ENCODE data around the gene GPATCH4. TPM values are rescaled to one million over a fixed set of nuclear protein-coding genes. Genes with fewer than 3 reads are reported as not detected.

Gene GPATCH4
- total RNA-seq, 1 experiment from 2014 or later, result 37.3 TPM

DNA sequence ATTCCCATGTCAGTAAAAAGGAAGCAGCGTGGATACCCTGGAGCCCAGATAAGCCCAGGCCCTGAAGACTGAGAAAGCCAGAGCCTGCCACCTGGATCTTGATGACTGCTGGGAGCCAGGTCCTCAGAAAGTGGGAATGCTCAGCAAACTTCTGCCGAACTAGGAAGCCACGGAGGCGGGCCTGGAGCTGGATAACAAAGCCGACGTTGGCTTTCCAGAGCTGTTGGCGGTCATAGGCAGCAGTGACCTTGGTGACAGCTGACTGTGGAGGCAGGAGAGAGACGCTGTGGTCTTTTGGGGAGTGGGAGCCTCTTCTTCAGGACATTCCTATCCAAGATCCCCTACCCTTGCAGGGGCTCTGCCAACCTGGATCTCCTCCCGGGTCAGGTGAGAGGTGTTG is 53.3 kb downstream of the GPATCH4 start:
- DNase-seq (no peak), ATAC-seq (no peak)
- no peaks in the 10 kb centered on the region for H3K9me3 ChIP-seq (ENCODE audit: low read length)
- no peaks in the 10 kb centered on the region for H4K20me1 ChIP-seq (ENCODE audit: low read length)
- TF ChIP-seq EZH2phosphoT487 (IDR thresholded peaks at IDR 0.05; ENCODE audit: borderline replicate concordance, low read length) (no peak), EZH2 (IDR thresholded peaks at IDR 0.05; ENCODE audit: low read length, unreplicated experiment) (no peak)
- TF ChIP-seq, protein P1, sequence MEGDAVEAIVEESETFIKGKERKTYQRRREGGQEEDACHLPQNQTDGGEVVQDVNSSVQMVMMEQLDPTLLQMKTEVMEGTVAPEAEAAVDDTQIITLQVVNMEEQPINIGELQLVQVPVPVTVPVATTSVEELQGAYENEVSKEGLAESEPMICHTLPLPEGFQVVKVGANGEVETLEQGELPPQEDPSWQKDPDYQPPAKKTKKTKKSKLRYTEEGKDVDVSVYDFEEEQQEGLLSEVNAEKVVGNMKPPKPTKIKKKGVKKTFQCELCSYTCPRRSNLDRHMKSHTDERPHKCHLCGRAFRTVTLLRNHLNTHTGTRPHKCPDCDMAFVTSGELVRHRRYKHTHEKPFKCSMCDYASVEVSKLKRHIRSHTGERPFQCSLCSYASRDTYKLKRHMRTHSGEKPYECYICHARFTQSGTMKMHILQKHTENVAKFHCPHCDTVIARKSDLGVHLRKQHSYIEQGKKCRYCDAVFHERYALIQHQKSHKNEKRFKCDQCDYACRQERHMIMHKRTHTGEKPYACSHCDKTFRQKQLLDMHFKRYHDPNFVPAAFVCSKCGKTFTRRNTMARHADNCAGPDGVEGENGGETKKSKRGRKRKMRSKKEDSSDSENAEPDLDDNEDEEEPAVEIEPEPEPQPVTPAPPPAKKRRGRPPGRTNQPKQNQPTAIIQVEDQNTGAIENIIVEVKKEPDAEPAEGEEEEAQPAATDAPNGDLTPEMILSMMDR (conservative IDR thresholded peaks at IDR 0.05; ENCODE audit: low read depth, low read length), result no peak
- H3K9ac ChIP-seq (ENCODE audit: low read length), result no peak overlapping the region
- peaks cover 20% of the 10 kb centered on the region for H3K4me1 ChIP-seq (ENCODE audit: insufficient read depth, low read length)
- no peaks in the 10 kb centered on the region for H3F3A ChIP-seq (ENCODE audit: low read length, unreplicated experiment)
- H3K79me2 ChIP-seq (ENCODE audit: low read length), result no peaks in the 10 kb centered on the region
- H3K4me3 ChIP-seq (ENCODE audit: low read length), result no peak overlapping the region
- intact Hi-C loops (cut with micrococcal nuclease), result no loop called here
- BruUV-seq (replicated peaks), result no TSS peak
- H3K4me2 ChIP-seq (ENCODE audit: low read length), result no peak overlapping the region
- no peak overlapping the region for H3K27ac ChIP-seq (ENCODE audit: low read length)
- no peak overlapping the region for H2AFZ ChIP-seq (ENCODE audit: low read length)
- H3K27me3 ChIP-seq (ENCODE audit: low read length), result no peaks in the 10 kb centered on the region
- peaks cover 75% of the 10 kb centered on the region for H3K36me3 ChIP-seq (ENCODE audit: low read depth, low read length)
- ChIA-PET CTCF (no interaction called here), POLR2A (ENCODE audit: unreplicated experiment) (no interaction called here)
- H3K9me2 ChIP-seq (replicated peaks; ENCODE audit: low read length), result no peaks in the 10 kb centered on the region

DNA sequence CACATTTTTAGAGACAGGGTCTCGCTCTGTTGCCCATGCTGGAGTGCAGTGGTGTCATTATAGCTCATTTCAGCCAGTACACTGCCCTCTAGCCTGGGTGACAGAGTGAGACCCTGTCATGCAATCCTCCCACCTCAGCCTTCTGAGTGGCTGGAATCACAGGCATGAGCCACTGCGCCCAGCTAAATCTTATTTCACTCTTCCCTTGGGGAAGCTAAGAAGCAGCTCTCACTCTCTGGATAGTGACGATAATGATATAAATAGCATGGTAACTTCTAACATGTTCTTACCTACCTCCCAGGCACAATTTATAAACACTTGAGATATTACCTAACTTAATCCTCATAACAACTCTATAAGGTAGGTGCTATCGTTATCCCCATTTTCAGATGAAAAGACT is 53.8 kb downstream of the GPATCH4 start:
- H3K4me3 ChIP-seq (ENCODE audit: low read length), result no peak overlapping the region
- H3K4me2 ChIP-seq (ENCODE audit: low read length), result no peak overlapping the region
- H3K27ac ChIP-seq (ENCODE audit: low read length), result no peak overlapping the region
- H4K20me1 ChIP-seq (ENCODE audit: low read length), result no peaks in the 10 kb centered on the region
- ChIA-PET CTCF (no interaction called here), POLR2A (ENCODE audit: unreplicated experiment) (no interaction called here)
- H3K9me2 ChIP-seq (replicated peaks; ENCODE audit: low read length), result no peaks in the 10 kb centered on the region
- H2AFZ ChIP-seq (ENCODE audit: low read length), result no peak overlapping the region
- intact Hi-C loops (cut with micrococcal nuclease), result no loop called here
- no peaks in the 10 kb centered on the region for H3K27me3 ChIP-seq (ENCODE audit: low read length)
- H3K9me3 ChIP-seq (ENCODE audit: low read length), result no peaks in the 10 kb centered on the region
- no peak overlapping the region for H3K9ac ChIP-seq (ENCODE audit: low read length)
- H3K36me3 ChIP-seq (ENCODE audit: low read depth, low read length), result peaks cover 76% of the 10 kb centered on the region
- no peaks in the 10 kb centered on the region for H3F3A ChIP-seq (ENCODE audit: low read length, unreplicated experiment)
- TF ChIP-seq EZH2 (IDR thresholded peaks at IDR 0.05; ENCODE audit: low read length, unreplicated experiment), result no peak
- TF ChIP-seq, protein P1 (conservative IDR thresholded peaks at IDR 0.05; ENCODE audit: low read depth, low read length), result no peak
- TF ChIP-seq EZH2phosphoT487 (IDR thresholded peaks at IDR 0.05; ENCODE audit: borderline replicate concordance, low read length), result no peak
- H3K4me1 ChIP-seq (ENCODE audit: insufficient read depth, low read length), result peaks cover 15% of the 10 kb centered on the region
- BruUV-seq (replicated peaks), result no TSS peak
- DNase-seq (no peak), ATAC-seq (no peak)
- no peaks in the 10 kb centered on the region for H3K79me2 ChIP-seq (ENCODE audit: low read length)

DNA sequence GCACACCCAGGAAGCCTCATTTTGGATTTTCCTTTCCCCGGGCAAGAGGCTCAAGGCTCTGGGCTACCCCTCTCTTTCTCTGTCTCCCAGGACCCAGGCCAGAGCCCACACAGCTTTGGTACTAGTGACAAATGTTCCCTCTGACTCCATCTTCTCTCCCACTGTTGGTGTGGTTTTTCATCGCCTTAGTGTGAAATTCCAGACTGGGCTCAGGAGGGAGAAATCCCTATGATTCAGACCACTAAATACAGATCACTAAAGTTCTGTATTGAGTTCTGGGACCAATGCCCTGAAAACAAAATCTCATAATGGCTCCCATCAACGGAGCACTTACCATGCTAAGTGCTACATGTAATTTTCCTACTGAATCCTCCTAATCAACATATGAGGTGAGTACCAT is 55.0 kb downstream of the GPATCH4 start:
- Histone ChIP-seq H3F3A (ENCODE audit: low read length, unreplicated experiment) (no peaks in the 10 kb centered on the region), H3K27me3 (ENCODE audit: low read length) (no peaks in the 10 kb centered on the region), H4K20me1 (ENCODE audit: low read length) (no peaks in the 10 kb centered on the region), H3K9me2 (replicated peaks; ENCODE audit: low read length) (no peaks in the 10 kb centered on the region), H2AFZ (ENCODE audit: low read length) (no peak overlapping the region), H3K4me2 (ENCODE audit: low read length) (no peak overlapping the region), H3K36me3 (ENCODE audit: low read depth, low read length) (peaks cover 78% of the 10 kb centered on the region), H3K9ac (ENCODE audit: low read length) (no peak overlapping the region), H3K27ac (ENCODE audit: low read length) (no peak overlapping the region), H3K79me2 (ENCODE audit: low read length) (no peaks in the 10 kb centered on the region), H3K9me3 (ENCODE audit: low read length) (no peaks in the 10 kb centered on the region), H3K4me1 (ENCODE audit: insufficient read depth, low read length) (0 out of 2 replicates have a peak, but pooled peaks cover 4% of the 10 kb centered on the region), H3K4me3 (ENCODE audit: low read length) (no peak overlapping the region)
- CTCF ChIA-PET, result no interaction called here
- intact Hi-C loops (cut with micrococcal nuclease), result no loop called here
- no peak for DNase-seq
- TF ChIP-seq EZH2phosphoT487 (IDR thresholded peaks at IDR 0.05; ENCODE audit: borderline replicate concordance, low read length) (no peak), EZH2 (IDR thresholded peaks at IDR 0.05; ENCODE audit: low read length, unreplicated experiment) (no peak)
- TF ChIP-seq, protein P1 (conservative IDR thresholded peaks at IDR 0.05; ENCODE audit: low read depth, low read length), result no peak
- no peak for ATAC-seq
- POLR2A ChIA-PET (ENCODE audit: unreplicated experiment), result no interaction called here
- BruUV-seq (replicated peaks), result no TSS peak

Data from PC-3 (cell line).